ENCODE measurements around the gene ZNF19. TPM values are rescaled to one million over a fixed set of nuclear protein-coding genes. Genes with fewer than 3 reads are reported as not detected.

ZNF19 gene
- total RNA-seq, 1 donor = 3.5 TPM

DNA sequence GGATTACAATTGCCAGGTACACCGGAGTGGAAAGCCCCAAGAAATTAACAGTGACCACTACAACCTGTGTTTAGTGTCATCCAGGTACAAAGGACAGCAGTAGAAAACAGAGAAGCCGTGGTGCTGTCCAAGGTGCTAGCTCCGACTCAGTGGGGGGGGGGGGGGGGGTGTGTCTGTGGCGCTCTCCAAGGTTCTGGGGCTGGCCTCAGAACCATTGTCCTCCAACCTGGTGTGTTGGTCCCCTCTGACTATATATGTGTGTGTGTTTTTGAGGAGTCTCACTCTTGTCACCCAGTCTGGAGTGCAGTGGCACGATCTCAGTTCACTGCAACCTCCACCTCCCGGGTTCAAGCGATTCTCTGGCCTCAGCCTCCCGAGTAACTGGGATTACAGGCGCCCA is 21.3 kb downstream of the ZNF19 start:
- no peak overlapping the region for H3K4me3 ChIP-seq (ENCODE audit: low read depth, low read length)
- peak; percentile 33 for DNase-seq (ENCODE audit: low read depth)
- TF ChIP-seq, protein P1, sequence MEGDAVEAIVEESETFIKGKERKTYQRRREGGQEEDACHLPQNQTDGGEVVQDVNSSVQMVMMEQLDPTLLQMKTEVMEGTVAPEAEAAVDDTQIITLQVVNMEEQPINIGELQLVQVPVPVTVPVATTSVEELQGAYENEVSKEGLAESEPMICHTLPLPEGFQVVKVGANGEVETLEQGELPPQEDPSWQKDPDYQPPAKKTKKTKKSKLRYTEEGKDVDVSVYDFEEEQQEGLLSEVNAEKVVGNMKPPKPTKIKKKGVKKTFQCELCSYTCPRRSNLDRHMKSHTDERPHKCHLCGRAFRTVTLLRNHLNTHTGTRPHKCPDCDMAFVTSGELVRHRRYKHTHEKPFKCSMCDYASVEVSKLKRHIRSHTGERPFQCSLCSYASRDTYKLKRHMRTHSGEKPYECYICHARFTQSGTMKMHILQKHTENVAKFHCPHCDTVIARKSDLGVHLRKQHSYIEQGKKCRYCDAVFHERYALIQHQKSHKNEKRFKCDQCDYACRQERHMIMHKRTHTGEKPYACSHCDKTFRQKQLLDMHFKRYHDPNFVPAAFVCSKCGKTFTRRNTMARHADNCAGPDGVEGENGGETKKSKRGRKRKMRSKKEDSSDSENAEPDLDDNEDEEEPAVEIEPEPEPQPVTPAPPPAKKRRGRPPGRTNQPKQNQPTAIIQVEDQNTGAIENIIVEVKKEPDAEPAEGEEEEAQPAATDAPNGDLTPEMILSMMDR (IDR thresholded peaks at IDR 0.05; ENCODE audit: insufficient read depth, low read length) = no peak

DNA sequence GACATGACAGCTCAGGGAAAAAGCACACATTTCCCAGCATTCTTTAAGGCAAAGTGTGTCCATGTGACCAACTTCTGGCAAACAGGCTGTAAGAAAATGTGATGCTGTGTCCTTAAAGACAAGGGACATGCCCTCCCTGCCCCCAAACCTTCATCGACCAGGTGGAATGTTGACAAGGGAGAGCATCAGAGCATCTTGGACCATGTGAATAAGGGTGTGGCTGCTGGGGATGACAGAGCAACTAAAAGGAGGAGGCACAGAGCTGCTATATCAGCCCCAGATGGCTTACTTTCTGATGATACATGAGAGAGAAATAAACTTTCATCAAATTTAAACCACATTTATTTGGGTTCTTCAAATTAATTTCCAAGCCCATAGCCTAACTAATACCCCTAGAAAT is 24.9 kb downstream of the ZNF19 start:
- no peak for DNase-seq (ENCODE audit: low read depth)
- TF ChIP-seq, protein P1 (IDR thresholded peaks at IDR 0.05; ENCODE audit: insufficient read depth, low read length) = no peak
- no peak overlapping the region for H3K4me3 ChIP-seq (ENCODE audit: low read depth, low read length)

DNA sequence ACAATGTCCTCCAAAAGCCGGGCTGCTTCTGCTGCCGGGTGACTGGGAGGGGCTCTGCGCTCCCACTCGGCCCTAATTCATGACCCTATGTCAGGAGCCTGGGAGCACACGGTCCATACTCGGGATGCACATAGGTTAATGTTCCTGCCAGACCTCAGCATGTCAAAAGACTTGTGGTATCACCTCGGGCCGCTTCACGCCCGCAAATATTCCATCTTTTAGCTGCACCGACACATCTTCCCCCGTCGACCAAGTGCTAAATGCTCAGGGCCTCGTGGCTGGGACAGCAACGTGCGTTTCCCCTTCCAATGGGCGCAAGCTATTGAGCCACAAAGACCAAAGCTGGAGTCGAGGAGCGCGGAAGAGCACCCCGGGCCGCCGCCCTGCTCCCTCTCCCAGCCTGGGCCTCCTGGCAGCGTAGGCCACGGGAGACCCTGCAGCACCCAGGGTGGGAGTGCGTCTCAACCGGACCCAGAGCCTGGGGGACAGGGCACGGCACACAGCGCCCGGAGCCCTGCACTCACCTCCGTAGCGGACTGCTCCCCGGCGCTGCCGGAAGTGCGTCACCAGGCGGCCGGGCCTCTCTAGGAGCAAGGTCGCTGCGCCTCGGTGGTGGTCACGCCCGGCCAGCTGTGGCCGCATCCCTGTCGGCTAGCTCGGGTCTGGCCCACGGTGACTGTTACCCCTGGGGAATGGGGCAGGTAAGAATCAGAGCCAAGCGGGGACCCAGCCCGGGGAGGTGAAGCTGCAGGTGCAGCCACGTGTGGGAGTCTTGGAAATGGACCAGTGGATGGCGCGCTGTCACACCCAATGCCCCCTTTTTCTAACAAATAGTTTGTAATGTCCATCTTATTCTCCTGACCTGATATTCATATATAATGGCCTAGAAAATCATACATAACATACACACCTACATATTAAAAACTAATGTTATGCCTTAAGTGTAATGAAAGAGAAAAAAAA is 27.2 kb downstream of the ZNF19 start, which contains the start of gene ZNF23:
ZNF23 (minus strand) TSS at position 562 of the 963 bp plus-strand sequence. CDS start 5,451 bp downstream, outside the sequence.
- H3K4me3 ChIP-seq (ENCODE audit: low read depth, low read length) = peak within 1 kb of the TSS; percentile 98
- TF ChIP-seq, protein P1 (IDR thresholded peaks at IDR 0.05; ENCODE audit: insufficient read depth, low read length) = no peak
- DNase-seq (ENCODE audit: low read depth) = peak; percentile 75

DNA sequence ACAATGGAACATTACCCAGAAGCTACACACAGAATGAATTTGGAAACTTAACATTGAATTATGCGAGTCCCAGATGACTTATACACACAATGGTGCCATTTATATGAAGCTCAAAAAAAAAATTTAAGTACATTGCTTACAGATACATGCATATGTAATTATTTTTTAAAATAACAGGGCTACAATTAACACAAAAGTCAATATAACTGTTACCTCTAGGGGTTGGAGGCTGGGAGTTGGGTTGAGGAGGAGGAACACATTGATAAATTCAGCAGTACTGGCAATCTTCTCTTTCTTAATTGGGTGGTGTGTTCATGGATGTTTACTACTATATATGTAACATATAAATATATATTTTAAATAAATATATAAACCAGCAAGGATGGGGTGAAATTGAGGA is 28.2 kb downstream of the ZNF19 start:
- DNase-seq (ENCODE audit: low read depth) = no peak
- TF ChIP-seq, protein P1 (IDR thresholded peaks at IDR 0.05; ENCODE audit: insufficient read depth, low read length) = no peak
- peak overlapping the region; percentile 98 for H3K4me3 ChIP-seq (ENCODE audit: low read depth, low read length)

DNA sequence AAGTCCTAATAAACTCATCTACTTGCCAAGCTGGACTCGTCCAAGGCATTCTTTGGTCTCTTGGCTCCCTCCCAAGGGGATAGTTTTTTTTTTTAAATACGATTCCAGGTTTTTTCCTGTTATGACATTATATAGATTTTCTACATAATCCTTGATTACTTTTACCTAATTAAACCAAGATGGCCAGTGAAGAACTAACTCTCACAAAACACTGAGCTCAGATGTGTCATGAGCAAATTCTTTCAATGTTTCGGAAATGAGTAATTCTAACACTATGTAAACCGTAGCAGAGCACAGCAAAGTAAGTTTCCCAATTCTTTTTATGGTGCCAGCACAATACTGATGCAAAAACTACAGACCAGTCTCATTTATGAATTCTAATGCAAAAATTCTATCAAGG is 28.9 kb downstream of the ZNF19 start:
- peak; percentile 81 for DNase-seq (ENCODE audit: low read depth)
- no peak overlapping the region for H3K4me3 ChIP-seq (ENCODE audit: low read depth, low read length)
- TF ChIP-seq, protein P1 (IDR thresholded peaks at IDR 0.05; ENCODE audit: insufficient read depth, low read length) = no peak

DNA sequence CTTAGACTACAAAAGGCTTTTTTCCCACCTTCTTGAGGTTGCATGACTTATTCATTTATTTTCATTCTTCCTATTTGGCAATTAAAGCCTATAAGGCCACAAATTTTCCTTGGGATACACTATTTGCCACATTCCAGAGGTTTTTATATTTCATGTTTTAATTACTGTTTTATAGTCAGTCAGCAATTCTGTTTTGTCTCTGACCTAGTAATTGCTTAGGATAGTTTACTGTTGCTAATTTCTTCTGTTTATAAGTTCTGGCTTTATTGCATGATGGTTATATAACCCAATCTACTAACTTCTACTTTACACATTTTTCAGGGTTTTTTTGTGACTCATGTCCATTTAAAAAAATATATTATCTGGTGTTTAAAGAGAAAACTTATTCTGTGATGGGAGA is 29.6 kb downstream of the ZNF19 start:
- TF ChIP-seq, protein P1 (IDR thresholded peaks at IDR 0.05; ENCODE audit: insufficient read depth, low read length) = no peak
- no peak overlapping the region for H3K4me3 ChIP-seq (ENCODE audit: low read depth, low read length)
- DNase-seq (ENCODE audit: low read depth) = no peak

Measured in fibroblast of the aortic adventitia (primary cell).